GM18507 (cell line): ENCODE results near the gene VN1R5.
"Not testable (repeated sequence)": the region's sequence is repeated elsewhere in the genome, so short reads cannot be mapped to it uniquely, and the experiment has no call there.

Source experiments
- DNase-seq: peaks from one replicate; pipeline ENCODE4 v3.0.0; 2011; ENCODE audit warnings: low read depth; ENCODE audit not compliant: insufficient read length; ENCODE audit errors: extremely low spot score
- FAIRE-seq: peaks from 2 replicates; lab custom pipeline; 2011; peaks lifted over from hg19 to GRCh38; lab: Jason Lieb, UNC

Gene VN1R5

GRCh38 chr1:247269133-247269532, 13.3 kb downstream of the VN1R5 start:
- no peak for FAIRE-seq

DNA sequence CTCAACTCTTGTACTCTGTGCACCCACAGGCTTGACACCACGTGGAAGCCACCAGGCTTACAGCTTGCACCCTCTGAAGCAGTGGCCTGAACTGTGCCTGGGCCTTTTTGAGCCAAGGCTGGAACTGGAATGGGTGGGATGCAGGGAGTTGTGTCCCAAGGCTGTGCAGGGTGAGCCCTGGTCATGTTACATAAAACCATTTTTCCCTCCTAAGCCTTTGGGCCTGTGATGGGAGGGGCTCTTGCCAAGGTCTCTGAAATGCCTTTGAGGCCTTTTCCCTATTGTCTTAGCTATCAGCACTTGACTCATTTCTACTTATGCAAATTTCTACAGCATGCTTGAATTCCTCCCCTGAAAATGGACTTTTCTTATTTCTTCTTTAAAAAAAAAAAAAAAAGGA, 14.1 kb downstream of the VN1R5 start:
- FAIRE-seq (no peak), DNase-seq (no peak)

More at GRCh38 chr1:247269133-247269532, 13.3 kb downstream of the VN1R5 start:
- no peak for DNase-seq

DNA sequence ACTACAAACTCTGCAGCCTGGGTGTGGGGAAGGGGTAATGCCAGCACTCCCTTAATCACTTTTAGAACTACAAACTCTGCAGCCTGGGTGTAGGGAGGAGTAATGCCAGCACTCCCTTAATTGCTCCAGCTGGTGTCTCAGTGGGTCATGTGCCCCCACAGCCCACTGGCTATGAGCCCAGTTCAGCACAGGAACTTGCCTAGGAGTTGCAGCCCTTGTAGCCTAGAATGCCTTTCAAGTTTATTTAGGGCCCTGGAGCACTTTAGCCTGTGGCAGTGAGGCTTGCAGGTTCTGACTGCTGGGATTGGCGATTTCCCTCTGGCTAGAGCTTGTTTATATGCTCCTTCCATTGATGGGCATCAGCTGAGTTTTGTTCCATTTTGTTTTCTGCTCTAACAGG, 17.1 kb downstream of the VN1R5 start:
- FAIRE-seq (no peak), DNase-seq (no peak)

DNA sequence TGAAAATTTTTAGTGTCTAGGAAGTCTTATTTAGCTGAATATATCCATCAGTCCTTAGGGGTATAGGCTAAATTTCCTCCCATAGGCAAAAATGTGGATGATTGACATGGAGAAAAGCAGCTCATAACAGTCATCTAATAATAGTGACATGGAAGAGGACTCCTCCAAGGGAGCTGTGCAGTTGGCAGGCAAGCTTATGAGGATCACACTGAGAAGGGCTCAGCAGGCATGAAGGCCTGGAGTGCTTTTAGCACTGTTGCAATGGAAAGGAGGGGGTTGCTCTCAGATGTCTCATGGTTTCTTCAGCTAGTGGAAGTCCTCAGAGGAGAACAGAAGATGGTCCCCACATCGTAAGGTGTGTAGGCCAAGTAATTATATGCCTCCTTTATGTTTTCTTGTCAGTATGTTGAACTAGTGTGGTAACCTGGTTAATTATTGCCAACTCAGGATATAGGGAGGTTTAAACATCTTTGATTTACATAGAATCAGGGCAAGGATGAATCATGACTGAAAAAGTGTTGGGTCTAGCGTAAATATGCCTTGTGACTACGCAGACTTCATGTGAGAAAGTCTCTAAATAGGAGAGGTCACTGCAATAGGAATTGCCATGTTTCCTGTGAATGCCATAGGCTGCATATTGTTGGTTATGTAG, 18.9 kb downstream of the VN1R5 start:
- no peak for FAIRE-seq
- no peak for DNase-seq

GRCh38 chr1:247277191-247277590, 21.3 kb downstream of the VN1R5 start:
- FAIRE-seq: no peak

GRCh38 chr1:247281001-247281574, 25.2 kb downstream of the VN1R5 start:
- FAIRE-seq (no peak), DNase-seq (no peak)

More at GRCh38 chr1:247277191-247277590, 21.3 kb downstream of the VN1R5 start:
- DNase-seq: no peak

DNA sequence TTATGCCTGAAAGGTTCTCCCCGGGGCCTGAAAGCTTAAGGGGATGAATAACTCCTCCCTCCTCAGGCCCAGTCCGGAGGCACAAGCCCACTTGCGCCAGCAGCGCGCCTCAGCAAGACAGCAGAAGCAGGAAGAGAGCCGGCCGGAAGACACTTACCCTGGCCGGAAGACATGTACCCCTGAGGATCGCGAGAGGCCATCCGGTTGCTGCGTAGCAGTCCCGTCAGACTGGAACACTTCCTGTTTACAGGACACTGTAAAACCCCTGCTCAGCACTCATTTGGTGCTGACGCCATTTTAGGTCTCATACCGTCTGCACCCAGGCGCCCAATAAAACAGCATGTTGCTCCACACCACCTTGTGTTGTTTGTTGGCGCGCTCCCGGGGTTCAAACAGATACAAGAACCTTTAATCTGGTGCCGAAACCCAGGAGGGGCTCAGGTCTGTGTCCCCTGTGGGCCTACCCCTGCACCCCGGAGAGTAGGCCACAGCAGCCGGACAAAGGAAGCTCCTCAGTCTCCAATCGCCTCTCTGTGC, 30.3 kb downstream of the VN1R5 start:
- DNase-seq (no peak), FAIRE-seq (no peak)

GRCh38 chr1:247287460-247287859, 31.6 kb downstream of the VN1R5 start:
- FAIRE-seq (no peak), DNase-seq (no peak)

GRCh38 chr1:247288341-247288740, 32.5 kb downstream of the VN1R5 start:
- DNase-seq: no peak
- FAIRE-seq: no peak

GRCh38 chr1:247289274-247289892, 33.5 kb downstream of the VN1R5 start:
- DNase-seq, FAIRE-seq: not testable (repeated sequence)

GRCh38 chr1:247290576-247290975, 34.7 kb downstream of the VN1R5 start:
- FAIRE-seq: no peak
- no peak for DNase-seq

- no peak for DNase-seq
- no peak for FAIRE-seq
Observed at GRCh38 chr1:247291161-247291560, 35.3 kb downstream of the VN1R5 start.

- no peak for FAIRE-seq
- DNase-seq: no peak
Observed at GRCh38 chr1:247291833-247292561, 36.1 kb downstream of the VN1R5 start.

- FAIRE-seq (no peak), DNase-seq (no peak)
Observed at GRCh38 chr1:247293047-247293446, 37.2 kb downstream of the VN1R5 start.

DNA sequence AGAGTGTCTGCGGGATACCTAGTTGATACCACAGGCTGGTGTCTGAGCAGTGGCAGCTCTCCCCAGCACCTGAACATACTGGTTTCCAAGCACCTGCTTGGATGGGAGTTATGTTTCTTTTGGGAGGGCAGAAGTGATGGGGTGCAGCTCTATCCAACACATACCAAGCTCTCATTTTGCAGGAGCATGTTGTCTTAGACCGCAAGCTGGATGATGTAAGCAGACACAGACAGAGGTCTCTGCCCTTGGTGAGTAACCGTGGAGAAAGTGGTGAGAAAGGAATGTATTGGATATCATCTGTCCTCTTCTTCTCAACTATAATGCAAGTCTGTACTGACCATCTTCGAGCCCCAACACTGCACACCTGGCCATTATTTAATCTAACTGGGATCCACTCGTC, 38.4 kb downstream of the VN1R5 start:
- DNase-seq (no peak), FAIRE-seq (no peak)

- FAIRE-seq: no peak
- DNase-seq: no peak
Observed at GRCh38 chr1:247295274-247295684, 39.4 kb downstream of the VN1R5 start.

DNA sequence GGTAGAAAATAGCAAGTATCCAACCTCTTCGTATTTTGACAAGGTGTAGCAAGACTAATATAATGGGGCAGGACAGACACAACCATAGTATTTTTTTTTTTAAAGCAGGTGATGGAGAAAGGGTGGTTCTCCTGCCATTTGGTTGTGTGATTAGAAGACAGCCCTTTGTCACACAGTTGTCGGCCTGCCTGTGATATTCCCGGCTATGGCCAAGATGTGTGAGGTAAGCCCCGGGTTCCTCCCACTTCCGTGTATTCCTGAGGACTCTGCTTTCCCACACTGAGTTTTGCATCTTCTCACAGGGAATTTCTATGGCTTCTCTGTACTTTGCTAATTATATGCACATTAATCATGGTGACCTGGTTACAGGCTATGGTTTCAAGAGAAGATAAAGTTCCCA, 39.9 kb downstream of the VN1R5 start:
- FAIRE-seq (no peak), DNase-seq (no peak)

GRCh38 chr1:247296599-247297180, 40.8 kb downstream of the VN1R5 start:
- no peak for FAIRE-seq
- no peak for DNase-seq

DNA sequence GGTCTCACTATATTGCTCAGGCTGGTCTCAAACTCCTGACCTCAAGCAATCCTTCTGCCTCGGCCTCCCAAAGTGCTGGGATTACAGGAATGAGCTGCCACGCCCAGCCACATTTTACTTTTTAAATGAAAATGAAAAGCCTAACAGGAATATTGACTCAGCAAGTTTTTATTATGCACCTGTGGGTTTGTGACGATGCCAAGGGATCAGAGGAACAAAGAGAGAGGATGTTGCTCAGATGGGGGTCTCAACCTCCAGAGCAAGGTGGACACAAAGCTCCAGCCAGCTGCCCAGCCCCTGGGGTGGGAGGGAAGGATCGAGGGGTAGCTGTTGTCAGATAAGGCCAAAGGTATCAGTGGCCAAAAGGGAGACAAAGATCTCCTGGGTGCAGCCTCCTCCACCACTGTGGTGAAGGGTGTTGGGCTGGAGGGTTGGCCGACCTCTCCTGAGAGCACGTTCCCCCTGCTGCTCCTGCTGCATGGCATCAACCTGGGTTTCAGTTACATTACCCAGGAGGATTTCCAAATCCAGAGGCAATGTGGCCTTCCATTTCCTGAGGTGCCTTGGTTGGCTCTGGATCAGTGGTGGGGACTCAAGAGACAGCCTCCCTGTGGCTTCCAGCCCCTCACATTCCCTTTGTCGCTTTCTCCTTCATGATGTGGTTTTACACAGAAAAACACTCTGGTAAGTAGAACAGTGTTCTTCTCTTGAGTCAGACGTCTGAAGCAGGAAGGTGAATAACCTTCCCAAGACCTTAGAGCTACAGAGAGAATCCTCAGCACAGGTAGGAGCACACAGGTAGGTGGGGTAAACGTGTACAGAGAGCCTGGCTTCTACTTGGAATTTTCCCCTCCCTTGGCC, 41.6 kb downstream of the VN1R5 start:
- no peak for FAIRE-seq
- no peak for DNase-seq
